ENCODE measurements around the gene PNKD.

The PNKD gene

DNA sequence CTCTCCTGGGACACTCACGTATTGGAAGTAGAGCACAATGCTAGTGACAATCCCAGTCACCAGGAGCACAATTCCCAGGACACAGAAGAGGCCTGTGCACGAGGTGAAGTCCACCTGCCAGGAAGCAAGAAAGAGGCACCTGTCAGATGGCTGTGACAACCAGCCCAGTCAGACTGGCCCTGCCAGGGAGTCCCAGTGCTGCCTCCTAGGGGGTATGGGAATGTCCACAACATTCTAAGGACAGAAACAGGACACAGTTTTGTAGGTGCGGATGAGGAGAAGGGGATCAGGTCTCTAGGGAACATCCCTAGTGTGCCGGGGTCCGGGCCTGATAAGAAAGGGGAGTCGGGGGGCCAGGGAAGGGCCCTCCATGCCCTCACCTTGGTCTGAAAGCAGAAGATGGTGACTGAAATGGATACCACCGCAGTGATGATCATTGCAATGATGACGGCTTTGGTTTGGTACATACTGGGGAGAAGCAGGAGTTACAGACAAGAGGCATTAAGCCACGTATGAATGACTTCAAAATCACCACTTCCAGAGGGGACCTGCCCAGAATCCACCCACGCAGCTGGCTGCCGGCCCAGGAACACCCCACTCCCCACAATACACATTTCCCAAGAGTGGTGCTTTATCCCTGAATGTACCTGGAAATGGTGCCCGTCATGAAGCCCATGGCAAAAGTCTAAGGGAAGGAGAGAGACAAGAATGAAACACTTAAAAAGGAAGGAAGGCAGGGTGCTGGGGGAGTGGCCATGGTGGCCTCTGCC is 6.9 kb downstream of the PNKD start:
- TF ChIP-seq, protein P1, sequence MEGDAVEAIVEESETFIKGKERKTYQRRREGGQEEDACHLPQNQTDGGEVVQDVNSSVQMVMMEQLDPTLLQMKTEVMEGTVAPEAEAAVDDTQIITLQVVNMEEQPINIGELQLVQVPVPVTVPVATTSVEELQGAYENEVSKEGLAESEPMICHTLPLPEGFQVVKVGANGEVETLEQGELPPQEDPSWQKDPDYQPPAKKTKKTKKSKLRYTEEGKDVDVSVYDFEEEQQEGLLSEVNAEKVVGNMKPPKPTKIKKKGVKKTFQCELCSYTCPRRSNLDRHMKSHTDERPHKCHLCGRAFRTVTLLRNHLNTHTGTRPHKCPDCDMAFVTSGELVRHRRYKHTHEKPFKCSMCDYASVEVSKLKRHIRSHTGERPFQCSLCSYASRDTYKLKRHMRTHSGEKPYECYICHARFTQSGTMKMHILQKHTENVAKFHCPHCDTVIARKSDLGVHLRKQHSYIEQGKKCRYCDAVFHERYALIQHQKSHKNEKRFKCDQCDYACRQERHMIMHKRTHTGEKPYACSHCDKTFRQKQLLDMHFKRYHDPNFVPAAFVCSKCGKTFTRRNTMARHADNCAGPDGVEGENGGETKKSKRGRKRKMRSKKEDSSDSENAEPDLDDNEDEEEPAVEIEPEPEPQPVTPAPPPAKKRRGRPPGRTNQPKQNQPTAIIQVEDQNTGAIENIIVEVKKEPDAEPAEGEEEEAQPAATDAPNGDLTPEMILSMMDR (IDR thresholded peaks at IDR 0.05) = peak; percentile 14; the same call in 1 of the 2 replicates

DNA sequence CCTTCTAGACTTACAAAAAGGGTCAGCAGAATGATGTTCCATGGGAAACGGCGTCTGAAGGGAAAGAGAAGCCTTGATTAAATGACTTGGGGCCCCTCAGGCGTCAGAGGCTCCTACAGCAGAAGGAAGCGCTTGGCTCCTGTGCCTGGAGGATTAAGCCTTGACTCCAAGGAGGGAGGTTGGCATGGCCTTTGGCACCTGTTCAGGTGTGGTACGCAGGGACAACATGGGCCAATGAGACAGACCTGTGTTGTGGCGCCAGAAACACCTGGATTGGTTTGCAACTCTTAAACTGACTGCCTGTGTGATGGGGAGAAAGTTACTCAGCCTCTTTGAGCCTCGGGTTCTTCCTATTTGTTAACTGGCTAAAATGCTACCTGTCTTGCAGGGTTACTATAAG is 7.6 kb downstream of the PNKD start:
- TF ChIP-seq, protein P1 (IDR thresholded peaks at IDR 0.05) = no peak

DNA sequence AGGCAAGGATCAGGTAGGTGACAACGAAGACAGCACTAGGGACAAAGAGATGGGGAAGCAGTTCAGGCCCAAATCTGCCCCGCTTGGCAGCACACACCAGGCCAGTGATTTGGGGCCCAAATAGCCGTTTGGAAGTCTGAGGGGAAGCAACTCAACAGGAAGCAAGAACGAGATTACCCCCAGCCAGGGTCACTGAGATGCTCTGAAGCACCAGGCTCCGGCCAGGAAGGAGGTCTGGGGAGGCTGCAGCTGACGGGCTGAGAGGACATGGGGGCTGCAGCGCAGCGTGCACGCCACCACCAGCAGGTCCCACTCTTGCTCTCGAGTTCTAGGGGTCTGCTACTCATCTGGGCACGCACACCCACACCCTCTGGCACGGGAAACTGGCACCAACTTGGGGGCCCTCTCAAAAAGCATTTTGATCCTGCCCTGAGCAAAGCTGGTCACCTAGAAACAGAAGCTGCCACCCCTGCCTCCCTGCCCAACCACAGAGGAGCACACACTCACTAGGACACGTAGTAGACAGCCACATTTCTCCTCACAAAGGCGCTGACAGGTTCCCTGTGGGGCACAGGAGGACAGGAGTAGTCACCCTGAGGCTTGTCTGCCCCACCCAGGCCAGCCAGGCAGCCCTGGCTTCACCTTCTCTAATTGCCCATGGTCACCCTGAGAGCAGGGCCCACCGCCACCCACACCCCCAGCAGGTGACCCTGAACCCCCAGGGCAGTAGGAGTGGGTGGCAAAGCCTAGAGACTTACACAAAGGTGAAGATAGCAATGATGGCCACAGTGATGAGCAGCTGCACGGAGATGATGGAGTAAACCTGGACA is 8.4 kb downstream of the PNKD start:
- TF ChIP-seq, protein P1 (IDR thresholded peaks at IDR 0.05) = no peak

DNA sequence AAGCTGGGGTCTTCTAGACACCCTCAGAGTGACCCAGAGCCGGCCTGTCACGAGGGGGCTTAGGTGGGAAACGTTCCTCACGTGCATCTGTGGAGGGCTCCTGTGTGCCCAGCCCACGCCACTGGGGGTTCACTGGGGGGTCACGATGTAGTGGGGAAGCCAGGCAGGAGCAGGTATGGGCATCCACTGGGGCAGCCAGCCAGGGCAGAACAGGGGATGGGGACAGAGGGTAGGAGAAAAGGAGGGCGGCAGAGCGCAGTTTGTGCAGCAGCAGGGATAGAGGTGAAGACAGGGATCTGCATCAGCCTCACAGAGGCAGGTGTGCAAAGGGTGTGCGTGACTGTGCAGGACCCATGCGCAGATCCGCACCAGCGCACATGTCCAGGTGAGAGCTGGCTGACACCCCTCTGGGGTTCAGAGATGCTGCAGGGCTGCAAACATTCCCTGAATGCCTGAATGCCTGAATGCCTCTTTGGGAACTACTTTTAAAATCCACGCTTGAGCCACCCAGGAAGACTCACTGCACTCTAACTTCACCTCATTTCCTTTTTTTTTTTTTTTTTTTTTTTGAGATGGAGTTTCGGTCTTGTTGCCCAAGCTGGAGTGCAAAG is 10.0 kb downstream of the PNKD start:
- TF ChIP-seq, protein P1 (IDR thresholded peaks at IDR 0.05) = no peak

DNA sequence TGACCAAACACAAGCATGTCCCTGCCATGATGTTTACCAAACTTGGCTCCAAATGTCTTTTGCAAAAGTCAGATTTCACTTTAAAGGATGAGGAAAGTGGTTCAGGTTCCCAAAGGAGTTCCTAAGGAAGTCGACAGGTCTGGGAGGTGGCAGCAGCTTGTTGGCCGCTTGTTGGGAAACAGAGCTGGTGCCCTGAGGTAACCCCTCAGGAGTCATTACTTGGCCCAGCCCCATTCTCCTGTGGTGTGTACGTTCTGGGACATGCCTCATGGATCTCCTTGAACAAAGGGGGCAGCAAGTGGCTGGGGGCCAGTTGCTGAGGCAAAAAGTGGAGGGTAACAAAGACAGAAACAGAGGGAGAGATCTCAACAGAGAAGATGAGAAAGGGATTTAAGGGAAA is 11.1 kb downstream of the PNKD start:
- TF ChIP-seq, protein P1 (IDR thresholded peaks at IDR 0.05) = no peak

DNA sequence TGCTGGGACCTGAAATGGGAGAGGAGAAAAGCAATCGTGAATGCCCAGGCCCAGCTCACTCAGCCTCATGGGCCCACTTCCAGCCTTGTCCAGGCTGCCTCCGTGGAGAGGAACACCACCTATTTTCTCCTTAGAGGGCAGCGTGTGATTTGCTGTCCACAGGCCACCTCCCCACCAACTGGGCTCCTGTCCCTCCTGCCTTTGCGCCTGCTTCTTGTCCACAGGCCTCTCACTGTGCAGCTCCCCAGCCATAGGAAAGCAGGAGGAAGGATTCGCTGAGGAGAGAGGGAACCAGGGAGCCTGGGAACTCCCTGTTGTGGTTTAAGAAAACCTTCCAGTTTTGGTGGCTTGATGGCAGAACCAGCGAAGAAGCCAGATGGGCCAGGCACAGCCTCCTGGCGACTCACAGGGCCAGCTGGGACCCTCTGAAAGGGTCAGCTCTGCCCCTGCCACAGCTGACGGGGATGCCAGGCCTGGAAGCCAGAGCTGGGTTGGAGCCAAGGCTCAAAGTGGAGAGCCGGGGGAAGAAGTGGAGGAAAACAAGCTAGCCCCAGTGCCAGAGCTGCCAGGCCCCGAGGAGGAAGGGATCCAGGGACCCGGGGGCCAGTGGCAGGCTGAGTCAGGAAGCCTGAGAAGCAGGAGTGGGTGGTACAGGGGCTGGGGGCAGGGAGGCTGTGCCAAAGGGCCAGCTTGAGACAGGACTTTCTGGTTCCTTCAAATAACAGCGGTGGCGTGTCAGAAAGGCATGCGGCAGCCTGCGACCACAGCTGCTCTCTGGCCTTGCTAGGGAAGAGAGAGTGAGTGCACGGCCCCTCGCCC is 12.1 kb downstream of the PNKD start:
- TF ChIP-seq, protein P1 (IDR thresholded peaks at IDR 0.05) = no peak
